Measurements from ENCODE around the gene GJD4.
A peak's percentile ranks its signal among the peaks of the same experiment; 100 is the strongest.

GJD4 gene

DNA sequence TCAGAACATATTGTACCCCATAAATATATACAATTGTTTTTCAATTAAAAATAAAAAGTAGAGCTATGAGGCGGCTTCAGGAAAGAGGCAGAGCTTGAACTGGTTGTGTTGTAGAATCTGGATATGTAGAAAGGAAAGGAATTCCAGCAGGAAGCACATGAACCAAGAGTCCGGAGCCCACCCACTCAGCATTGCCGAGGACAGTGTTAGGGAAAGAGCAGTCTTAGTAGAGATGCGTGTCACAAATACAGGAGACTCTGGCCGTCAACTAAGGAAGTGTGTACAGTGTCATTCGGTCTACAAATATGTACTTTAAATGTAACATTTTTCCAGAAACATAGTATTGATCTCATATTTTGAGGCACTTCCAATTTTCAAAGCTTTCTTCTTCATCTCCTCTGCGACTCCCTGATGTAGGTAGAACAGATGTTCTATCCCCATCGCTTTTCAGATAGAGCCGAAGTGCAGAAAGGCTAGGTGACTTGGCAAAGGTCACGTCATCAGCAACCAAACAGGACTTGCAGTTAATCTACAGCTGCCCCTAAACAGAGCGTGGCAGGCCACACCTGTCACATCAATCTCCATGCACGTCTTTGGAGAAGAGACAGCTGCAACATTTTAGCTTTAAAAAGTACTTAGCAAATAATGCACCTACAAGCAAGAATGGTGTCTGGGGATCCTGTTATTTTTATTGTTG, 25.3 kb upstream of the GJD4 start:
- no peak for DNase-seq

DNA sequence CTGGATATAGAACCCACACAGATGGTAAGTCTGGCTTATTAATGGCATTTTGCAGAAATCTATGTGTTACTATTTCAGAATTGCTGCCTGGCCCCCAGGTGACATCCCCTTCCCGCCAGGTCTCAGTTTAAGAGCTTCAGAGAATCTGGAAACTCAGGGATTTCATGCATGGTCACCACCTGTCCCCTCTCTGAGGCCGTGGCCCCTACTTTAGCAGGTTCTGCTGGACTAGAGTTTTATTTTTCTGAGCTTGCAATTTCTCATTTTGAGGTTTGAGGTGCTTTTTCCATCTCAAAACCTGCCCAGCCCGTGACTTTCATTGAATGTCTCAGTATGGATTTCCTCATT, 24.7 kb upstream of the GJD4 start:
- no peak for DNase-seq

DNA sequence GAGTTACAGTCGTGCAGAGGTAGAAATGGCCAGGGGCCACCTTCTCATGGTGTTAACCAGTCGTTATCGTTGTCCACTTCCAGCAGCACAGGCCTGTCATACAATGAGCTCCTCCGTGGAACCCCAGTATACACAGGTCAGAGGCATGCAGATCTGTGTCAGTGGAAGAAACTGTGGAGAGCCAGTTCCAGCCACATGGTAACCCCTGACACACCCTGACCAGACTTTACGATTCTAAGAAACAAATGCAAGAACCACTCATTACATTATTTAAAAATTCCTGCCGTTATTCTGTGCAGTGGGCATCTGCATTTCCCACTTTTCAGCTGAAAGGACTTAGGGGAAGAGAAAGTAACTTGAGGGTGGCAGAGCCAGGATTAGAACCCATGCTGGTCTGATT, 23.5 kb upstream of the GJD4 start:
- DNase-seq = no peak

DNA sequence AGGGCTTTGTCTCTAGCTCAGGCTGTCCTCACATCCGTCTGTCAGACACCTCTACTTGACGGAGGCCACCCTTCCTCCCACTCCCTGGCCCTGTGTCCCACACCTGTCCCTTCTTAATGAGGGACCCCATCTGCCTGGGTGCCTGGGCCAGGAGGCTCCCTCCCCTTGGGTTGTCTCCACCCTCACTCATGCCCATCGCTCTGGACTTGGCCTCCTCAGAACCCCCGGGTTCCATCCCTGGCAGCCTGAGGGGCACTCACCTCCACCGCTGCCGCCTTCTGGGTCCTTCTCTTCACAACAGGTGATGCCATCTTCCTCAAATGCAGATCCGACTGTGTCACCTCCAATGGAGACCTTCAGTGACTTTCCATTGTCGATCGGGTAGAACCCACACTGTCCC, 20.2 kb upstream of the GJD4 start:
- DNase-seq = no peak

DNA sequence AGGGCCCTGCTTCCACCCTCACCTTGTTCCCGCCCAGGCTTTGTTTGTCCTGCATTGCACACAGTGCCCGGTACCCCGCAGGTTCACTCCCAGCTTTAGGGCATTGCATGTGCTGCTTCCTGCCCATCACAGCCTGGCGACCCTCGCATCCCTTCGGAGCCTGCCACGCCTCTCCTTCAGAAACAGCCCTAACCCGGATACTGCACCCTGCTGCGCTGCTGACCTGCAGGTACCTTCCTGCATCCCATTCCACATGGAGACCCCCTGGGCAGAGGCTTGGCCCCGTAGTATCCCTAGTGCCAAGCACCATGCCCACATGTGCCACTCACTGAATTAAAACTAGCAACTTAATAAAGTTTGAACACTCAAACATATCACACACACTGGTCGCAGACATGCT, 19.8 kb upstream of the GJD4 start:
- no peak for DNase-seq

DNA sequence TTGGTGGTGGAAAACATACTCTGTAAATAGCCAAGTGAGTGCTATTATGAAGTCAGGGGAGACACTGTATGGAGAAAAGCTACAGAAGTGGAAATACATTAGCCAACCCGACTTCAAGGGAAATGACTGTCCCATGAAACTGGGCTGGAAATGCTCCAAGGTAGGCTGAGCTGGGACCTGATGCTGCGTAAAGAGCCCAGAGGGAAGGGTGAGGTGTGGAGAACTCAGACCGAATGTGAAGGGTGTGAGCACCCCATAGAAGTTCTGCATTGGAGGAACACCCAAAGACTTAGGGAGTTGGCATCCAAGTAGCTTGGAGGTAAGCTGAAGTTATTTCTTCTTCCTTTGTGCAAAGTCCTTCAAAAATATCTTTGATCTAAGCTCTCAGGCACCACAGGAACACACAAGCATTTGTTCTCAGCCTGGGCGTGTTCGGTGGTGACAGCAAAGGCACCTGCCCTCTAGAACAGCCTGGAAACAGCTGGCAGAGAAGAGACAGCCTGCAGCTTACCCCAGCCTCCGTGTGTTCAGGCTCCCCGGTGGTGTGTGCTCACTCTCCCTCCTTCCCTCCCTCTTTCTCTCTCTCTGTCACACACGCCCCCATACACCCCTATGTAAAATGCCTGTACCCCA, 19.1 kb upstream of the GJD4 start:
- DNase-seq = no peak

DNA sequence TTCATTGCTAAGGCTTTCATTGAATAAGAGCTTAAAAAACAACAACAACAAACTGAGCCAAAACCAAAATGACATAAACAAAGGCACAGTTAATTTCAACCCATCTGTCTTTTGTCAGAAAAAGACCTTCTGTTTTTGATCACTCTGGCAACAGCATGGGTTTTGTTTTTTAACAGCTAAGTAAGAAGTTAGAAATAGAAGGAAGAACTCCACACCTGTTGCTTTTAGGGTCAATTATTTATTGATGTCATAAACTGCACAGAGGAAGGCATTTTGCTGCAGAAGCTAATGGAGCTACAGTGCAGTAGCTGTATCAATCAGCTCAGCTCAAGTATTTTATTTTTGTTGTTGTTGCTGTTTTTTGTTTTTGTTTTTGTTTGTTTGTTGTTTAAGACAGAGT, 16.3 kb upstream of the GJD4 start:
- no peak for DNase-seq

DNA sequence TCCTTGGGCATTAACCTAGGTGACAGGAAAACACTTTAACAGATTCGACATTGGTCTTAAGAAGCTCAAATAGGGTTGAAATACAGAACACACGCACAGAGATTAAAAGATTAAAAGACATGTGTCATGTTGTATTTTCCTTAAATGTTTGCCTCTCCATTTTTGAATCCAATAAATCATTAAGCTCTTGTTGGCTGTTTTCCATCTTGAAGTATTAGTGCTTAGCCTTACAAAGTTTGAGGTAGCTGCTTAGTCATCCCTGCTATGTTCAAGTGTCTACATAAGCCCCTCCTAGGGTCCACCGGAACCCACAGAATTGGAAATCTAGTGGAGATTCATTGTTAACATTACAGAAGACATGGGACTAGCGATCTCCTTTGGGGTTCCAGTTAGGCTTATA, 12.7 kb upstream of the GJD4 start:
- DNase-seq = no peak

DNA sequence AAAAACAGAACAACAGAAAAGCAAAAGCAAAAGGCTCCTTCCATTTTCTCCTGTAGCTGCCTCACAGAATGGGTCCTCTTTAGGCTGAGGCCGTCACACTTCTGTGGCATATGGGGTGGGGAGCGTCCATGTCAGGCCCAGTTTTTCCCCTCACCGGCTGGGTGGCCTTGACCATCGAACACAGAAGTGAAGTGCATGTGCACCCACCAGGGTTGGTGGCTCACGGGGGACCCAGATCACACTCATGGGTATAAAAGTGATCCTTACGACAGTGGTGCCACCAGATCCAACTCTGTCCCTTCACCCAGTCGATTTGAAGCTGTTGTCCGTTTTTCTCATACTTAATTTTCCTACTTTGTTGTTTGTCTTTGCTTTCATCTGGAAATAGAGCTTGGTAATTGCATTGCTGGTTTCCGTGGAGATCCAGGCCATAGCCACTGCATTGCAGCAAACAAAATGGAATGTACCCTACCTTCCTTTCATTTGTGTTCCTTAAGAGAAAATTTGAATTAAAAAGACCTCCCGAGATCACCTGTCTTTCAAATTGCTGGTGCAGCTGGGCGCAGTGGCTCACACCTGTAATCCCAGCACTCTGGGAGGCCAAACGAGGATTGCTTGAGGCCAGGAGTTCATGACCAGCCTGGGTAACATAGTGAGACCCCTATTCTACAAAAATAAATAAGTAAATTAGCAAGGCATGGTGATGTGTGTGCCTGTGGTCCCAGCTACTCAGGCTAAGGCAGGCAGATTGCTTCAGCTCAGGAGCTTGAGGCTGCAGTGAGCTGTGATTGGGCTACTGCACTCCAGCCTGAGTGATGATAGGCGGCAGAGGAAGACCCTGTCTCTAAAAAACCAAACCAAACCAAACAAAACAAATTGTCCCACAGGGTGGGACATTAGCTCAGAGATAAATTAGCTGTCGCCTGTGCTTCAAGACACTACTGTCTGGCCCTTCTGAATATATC, 10.7 kb upstream of the GJD4 start:
- no peak for DNase-seq

DNA sequence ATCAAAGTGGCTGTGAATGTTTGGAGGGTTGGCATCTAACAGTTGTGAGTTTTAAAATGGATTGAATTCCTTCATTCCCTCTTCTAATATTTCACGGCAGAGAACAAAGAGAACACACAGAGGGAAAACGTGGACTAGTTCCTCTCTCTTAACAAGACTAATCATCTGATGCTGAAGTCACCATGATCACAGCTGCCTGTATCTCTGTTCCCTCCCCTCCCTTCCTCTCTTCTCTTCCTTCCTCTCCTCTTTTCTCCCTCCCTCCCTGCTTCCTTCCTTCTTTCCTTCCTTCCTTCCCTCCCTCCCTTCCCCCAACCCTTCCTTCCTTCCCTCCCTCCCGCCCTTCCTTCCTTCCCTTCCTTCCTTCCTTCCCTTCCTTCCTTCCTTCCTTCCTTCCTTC, 10.0 kb upstream of the GJD4 start:
- no peak for DNase-seq

DNA sequence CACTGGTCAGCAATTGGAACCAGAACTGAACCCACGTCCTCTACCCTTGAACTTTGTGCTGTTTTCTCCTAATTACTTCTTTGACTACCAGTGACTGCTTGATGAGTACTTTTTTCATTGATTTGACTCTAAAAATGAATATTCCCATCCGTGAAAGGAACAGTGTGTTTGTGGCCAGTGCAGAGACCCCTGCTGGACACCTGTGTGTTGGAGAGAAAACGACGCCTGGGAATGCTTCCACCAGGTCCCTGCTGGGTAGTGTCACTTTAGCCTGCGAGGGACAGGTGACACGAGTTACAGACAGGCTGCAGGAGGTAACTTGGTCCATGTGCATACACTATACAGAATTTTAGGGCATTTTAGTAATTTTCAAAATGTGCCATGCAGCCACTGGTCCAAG, 6.8 kb upstream of the GJD4 start:
- no peak for DNase-seq

DNA sequence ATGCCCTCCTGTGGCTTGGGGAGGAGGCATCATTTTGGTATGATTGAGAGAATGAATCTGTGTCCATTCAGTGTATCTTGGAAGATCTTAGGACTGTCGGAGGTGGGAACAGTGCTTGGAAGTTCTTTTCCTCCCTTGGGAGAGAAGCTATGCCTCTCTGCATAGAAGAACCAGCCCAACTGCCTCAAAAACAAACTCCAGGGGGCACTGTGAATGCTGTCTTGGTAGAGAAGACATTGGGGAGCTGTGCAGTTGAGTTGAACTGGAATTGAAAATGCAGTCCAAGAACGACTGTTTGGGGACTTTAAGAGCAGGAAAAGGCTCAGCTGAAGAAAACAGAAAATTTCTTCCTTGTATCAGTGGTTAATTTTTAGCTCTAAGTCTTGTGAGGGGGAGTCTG, 4.9 kb upstream of the GJD4 start:
- DNase-seq = no peak

DNA sequence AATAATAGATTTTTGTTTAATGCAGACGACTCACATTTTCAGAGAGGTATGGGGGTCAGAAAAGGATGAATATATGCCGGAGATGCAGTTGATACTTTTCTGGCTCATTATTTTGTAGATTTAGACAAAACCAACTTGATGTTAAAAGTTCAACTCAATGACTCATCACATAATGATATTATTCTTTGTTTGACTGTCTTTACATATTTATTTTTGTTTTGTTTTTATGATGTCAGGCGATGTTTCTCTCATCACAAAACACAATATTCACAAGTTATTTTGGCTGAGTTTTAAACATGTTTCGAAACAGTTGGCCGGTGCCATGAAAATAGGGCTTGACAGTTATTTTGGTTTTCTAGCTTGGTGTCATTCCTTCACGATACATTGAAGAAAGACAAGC, 1.3 kb downstream of the GJD4 start:
- peak; percentile 3 for DNase-seq

DNA sequence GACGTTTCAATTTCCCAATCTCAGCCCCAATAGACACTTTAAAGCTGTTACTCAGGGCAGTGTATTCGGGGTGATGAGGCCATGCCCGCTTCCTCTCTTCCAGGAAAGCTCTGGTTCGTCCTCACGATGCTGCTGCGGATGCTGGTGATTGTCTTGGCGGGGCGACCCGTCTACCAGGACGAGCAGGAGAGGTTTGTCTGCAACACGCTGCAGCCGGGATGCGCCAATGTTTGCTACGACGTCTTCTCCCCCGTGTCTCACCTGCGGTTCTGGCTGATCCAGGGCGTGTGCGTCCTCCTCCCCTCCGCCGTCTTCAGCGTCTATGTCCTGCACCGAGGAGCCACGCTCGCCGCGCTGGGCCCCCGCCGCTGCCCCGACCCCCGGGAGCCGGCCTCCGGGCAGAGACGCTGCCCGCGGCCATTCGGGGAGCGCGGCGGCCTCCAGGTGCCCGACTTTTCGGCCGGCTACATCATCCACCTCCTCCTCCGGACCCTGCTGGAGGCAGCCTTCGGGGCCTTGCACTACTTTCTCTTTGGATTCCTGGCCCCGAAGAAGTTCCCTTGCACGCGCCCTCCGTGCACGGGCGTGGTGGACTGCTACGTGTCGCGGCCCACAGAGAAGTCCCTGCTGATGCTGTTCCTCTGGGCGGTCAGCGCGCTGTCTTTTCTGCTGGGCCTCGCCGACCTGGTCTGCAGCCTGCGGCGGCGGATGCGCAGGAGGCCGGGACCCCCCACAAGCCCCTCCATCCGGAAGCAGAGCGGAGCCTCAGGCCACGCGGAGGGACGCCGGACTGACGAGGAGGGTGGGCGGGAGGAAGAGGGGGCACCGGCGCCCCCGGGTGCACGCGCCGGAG, 2.6 kb downstream of the GJD4 start:
- DNase-seq = peak; percentile 13

DNA sequence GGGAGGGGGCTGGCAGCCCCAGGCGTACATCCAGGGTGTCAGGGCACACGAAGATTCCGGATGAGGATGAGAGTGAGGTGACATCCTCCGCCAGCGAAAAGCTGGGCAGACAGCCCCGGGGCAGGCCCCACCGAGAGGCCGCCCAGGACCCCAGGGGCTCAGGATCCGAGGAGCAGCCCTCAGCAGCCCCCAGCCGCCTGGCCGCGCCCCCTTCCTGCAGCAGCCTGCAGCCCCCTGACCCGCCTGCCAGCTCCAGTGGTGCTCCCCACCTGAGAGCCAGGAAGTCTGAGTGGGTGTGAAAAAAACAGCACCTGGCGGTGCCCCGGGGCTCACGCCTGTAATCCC, 3.2 kb downstream of the GJD4 start:
- DNase-seq = no peak

DNA sequence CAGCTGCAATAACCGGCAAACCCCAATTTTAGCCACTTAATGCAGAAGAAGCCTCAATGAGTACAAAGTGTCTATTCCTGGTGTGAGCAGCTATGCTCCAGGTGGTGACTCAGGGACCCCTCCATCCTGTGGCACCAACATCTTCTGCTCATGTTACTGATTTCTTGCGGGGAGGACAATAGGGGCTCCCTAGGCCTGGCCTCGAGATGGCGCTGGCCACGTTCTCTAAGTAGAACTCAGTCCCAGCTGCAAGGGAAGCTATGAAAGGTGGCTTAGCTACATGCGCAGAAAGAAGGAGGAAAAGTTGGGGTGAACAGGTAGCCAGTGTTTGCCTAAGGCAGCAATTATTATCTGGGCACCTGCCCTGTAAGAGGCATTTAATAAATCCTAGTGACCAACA, 6.6 kb downstream of the GJD4 start:
- no peak for DNase-seq

DNA sequence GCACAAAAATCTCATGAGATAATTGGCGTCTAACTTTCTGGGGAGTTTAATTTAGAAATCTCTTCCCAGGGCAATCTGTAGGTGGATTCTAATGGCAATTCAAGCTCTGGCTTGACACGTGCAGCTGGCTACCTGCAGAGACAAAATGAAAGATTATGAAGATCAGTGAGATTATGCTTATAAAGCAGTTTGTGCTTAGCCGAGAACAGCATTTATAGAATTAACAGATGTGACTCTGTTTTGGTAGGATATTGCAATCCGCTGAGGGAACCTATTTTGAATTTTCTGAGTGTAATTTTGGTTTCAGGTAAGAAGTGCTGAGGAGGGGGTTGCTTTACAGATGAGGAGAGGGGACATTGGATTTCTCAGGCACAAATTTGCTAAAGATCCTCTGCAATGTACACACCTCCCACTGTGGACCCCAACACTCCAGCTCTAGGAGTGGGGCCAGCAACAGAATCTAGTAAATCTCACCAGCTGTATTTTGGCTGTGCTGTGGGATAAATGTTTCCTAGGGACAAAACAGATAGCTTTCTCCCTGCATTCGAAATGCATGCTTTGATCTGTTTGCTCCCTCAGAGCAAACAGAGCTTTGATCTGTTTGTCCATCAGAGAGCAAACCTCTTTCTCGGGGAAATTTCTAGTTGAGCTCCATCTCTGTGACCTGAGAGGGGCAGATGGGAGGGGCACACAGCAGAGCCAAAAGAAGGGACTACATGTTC, 7.4 kb downstream of the GJD4 start:
- no peak for DNase-seq

DNA sequence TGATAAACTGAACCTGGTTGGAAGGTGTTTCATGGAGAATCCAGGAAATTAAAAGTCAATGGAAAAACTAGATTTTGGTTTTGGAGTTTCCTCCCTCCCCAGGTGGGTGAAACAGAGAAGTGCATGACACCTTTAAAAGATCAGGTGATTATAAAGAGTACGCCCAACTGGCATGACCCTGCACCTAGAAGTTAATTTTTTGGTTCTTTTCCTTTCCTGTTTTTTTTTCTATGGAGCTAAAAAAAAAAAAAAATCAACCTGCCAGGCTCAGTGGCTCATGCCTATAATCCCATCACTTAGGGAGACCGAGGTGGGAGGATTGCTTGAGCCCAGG, 7.9 kb downstream of the GJD4 start:
- DNase-seq = no peak

DNA sequence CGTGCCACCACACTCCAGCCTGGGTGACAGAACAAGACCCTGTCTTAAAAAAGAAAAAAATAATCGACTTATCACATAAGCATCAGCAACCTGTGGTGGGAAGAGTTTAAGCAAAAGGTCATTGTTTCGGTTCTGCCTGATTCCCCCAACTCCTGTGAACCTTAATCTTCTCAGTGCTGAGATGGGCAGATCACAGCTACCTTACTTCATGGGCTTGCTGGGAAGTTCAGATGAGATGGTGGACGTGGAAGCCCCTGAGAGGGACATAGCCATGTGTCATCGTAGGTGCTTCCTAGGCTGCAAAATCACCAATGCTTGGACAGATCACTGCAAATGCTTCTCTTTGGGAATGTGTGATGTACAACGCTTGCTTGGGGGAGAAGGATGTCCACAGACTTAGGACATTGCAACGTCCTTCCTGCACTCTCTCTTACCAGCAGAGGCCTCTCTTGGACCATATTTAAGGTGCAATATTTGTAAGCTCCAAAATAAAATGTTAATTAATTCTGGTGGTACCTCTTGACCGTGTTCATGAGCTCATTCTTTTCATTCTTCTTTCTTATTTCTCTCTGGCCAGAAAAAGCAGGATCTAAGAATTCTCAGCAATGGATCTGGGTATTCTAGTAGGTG, 8.6 kb downstream of the GJD4 start:
- DNase-seq = peak; percentile 28

DNA sequence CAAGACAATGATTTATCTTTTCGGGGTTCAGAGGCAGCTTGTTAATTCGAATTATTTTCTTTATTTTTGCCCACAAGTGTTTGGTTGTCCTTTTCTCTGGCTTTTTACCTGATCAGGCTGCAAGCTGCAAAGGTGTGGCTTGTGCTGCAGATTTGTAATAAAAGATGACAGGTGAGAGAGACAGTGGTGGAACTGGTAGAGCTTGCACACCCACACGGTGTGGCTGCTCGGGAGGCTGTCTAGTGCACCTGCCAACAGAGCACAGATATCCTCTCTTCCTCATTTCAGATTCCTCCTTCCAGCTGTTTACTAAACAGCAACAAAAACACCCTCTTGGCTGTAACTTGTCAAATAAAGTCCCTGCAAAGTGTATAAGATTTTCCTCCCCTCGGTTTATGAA, 9.2 kb downstream of the GJD4 start:
- DNase-seq = no peak

DNA sequence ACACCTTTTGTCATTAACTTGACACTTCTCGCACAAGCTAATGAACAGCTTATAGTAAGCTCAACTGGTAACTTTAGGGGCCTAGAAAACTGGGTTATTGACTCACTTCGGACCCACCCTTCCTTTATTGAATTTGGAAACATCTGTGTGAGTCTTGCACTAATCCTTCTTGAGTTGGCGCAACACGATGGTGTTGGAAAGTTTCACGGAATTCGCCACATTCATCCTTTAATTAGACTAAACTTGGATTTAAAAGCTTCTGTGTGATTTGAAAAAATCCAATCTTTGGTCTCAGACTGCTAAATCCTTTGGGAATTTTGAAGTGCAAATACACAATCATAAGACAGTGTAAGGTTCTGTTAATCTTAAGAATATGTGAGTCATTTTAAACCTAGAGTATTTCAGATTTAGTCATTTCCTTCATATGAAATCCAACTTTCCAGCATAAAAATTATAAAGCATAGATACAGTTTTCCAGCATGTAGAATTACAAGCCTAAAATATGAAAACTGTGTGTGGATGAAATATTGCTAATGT, 21.9 kb downstream of the GJD4 start:
- peak; percentile 64 for DNase-seq

DNA sequence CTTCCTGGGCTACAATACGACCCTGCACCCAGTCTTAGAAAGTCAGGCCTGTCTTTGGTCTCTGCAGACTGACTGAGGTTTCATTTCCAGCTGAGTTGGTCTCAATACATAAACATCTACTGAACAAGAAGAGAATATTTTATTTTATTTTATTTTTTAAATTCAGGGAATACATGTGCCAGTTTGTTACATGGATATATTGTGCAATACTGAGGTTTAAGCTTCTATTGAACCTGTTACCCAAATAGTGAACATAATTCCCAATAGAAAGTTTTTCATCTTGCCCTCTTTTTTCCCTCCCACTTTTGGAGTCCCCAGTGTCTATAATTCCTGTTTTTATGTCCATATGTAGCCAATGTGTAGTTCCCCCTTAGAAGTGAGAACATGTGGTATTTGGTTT, 26.3 kb downstream of the GJD4 start:
- DNase-seq = no peak

Measured in fibroblast of skin of right quadriceps (primary cell).